ENCODE results near the gene TRIM29. TPM values are rescaled to one million over a fixed set of nuclear protein-coding genes. Genes with fewer than 3 reads are reported as not detected.

Gene TRIM29
- total and polyA plus RNA-seq, 9 of the 15 experiments (the other 6 are each of a cell fraction or from before 2014, with no cell fraction given) = 0.08 to 1.4 (median 0.42) TPM; not detected in 2

- no peaks in the 10 kb centered on the region for H3K9me3 ChIP-seq (replicated peaks; ENCODE audit: control insufficient read depth, insufficient read depth, low read depth, low read length)
- no peak overlapping the region for H2AFZ ChIP-seq (ENCODE audit: low read depth, low read length)
- H3K36me3 ChIP-seq (ENCODE audit: control insufficient read depth, insufficient read depth, low read length) = no peaks in the 10 kb centered on the region
- H3K4me2 ChIP-seq (ENCODE audit: insufficient read depth, low read length) = no peak overlapping the region
- ATAC-seq (no peak), DNase-seq (ENCODE audit: extremely low read depth in 1 of 4, low spot score in 3 of 4) (no peak), FAIRE-seq (no peak)
- peaks cover 22 to 86% of the 10 kb centered on the region in 2 experiments for H3K27me3 ChIP-seq (ENCODE audit: control insufficient read depth in 2 of 2, insufficient read depth in 2 of 2, low read length in 2 of 2)
- H3K27ac ChIP-seq (ENCODE audit: extremely low read depth, low read depth, low read length) = no peak overlapping the region
- peaks cover 9% of the 10 kb centered on the region; the same call in 1 of the 2 replicates for H4K20me1 ChIP-seq (replicated peaks; ENCODE audit: control insufficient read depth, insufficient read depth, low read length)
- CTCF ChIA-PET (ENCODE audit: low intra/inter-chr PET ratio) = no interaction called here
- H3K4me1 ChIP-seq (replicated peaks in 1 of 2; ENCODE audit: control insufficient read depth in 2 of 2, insufficient read depth in 2 of 2, low read length in 2 of 2) = no peaks in the 10 kb centered on the region; a peak in 1 of 5 replicates
- 0% methylated on average over 4 of the region's 7 CpGs for WGBS (ENCODE audit: insufficient coverage, low coverage, missing lambda C conversion rate)
- in situ Hi-C loops (cut with MboI) (no loop called here), intact Hi-C loops (cut with micrococcal nuclease) (no loop called here)
- H3K79me2 ChIP-seq (ENCODE audit: control insufficient read depth, insufficient read depth, low read length) = no peaks in the 10 kb centered on the region
- H3K4me3 ChIP-seq = no peak overlapping the region
- no TSS peak for BruUV-seq (replicated peaks)
- H3K9me1 ChIP-seq (ENCODE audit: control insufficient read depth, insufficient read depth, low read length) = no peaks in the 10 kb centered on the region
- POLR2A ChIA-PET = interaction anchor here (0.6 to 1.4 kb wide), 2 partner anchors 31 to 169 kb away, joined by 4 to 5 read pairs; no protein-coding TSS in a partner anchor
- no peak overlapping the region for H3K9ac ChIP-seq (ENCODE audit: insufficient read depth in 1 of 2, low read depth in 2 of 2, low read length in 2 of 2)
- no peak for TF ChIP-seq STAT5B (CRISPR knock-in tag; IDR thresholded peaks at IDR 0.05)
- TF ChIP-seq SMARCC2 (IDR thresholded peaks at IDR 0.05; ENCODE audit: low read depth) = no peak
- TF ChIP-seq RBM15 (IDR thresholded peaks at IDR 0.05; ENCODE audit: insufficient read depth, low read length) = no peak
- TF ChIP-seq FOS (IDR thresholded peaks at IDR 0.05; ENCODE audit: extremely low read depth, insufficient read length) = no peak
- no peak for TF ChIP-seq ZNF41 (CRISPR knock-in tag; conservative IDR thresholded peaks at IDR 0.05)
- no peak for TF ChIP-seq NFYB (IDR thresholded peaks at IDR 0.05; ENCODE audit: extremely low read depth, insufficient read length)
- no peak for TF ChIP-seq IRF9 (tag; IDR thresholded peaks at IDR 0.05)
- TF ChIP-seq KDM4B (IDR thresholded peaks at IDR 0.05; ENCODE audit: borderline replicate concordance in 2 of 2, low read depth in 1 of 2) = no peak
- TF ChIP-seq SAFB2 (IDR thresholded peaks at IDR 0.05; ENCODE audit: borderline replicate concordance, low read depth, low read length, severe bottlenecking) = no peak
- TF ChIP-seq CXXC5 (CRISPR knock-in tag; IDR thresholded peaks at IDR 0.05) = no peak
- TF ChIP-seq LARP7 (IDR thresholded peaks at IDR 0.05) = no peak
- TF ChIP-seq RBM34 (IDR thresholded peaks at IDR 0.05; ENCODE audit: borderline replicate concordance, insufficient read depth, low read length) = no peak
- TF ChIP-seq THRAP3 (IDR thresholded peaks at IDR 0.05; ENCODE audit: borderline replicate concordance) = no peak
- TF ChIP-seq AFF1 (IDR thresholded peaks at IDR 0.05; ENCODE audit: low read depth in 1 of 2, partially characterized antibody in 2 of 2) = no peak
- no peak for TF ChIP-seq FUS (optimal IDR thresholded peaks at IDR 0.05; ENCODE audit: low read depth, low read length)
- no peak for TF ChIP-seq ZNF507 (tag; conservative IDR thresholded peaks at IDR 0.05)
- no peak for TF ChIP-seq ZNF140 (CRISPR knock-in tag; IDR thresholded peaks at IDR 0.05)
- TF ChIP-seq SIN3B (IDR thresholded peaks at IDR 0.05; ENCODE audit: low read depth) = no peak
Measured at GRCh38 chr11:120184946-120185705, 47.2 kb upstream of the TRIM29 start.
